Astrocyte (in vitro differentiated cells and primary cell): ENCODE results near the gene AKAP11. TPM values are rescaled to one million over a fixed set of nuclear protein-coding genes. Genes with fewer than 3 reads are reported as not detected.
A peak's percentile ranks its signal among the peaks of the same experiment; 100 is the strongest.

ENCODE experiments used
- DNase-seq: peaks from one replicate; pipeline ENCODE4 v3.0.0-alpha.2; 2010; ENCODE audit warnings: low read depth
- FAIRE-seq: peaks from 2 replicates; lab custom pipeline; 2011; peaks lifted over from hg19 to GRCh38; lab: Jason Lieb, UNC
- H2AFZ ChIP-seq: 2 replicates; pipeline ENCODE4 v1.6.0; 2012; ENCODE audit warnings: low read depth, low read length, inconsistent platforms
- H3K27ac ChIP-seq: 2 replicates; pipeline ENCODE4 v1.5.1; 2011; ENCODE audit warnings: low read depth, low read length, inconsistent platforms
- H3K27me3 ChIP-seq: 2 replicates; pipeline ENCODE4 v1.6.0; 2011; ENCODE audit warnings: low read length, inconsistent platforms; ENCODE audit not compliant: insufficient read depth
- H3K36me3 ChIP-seq: 2 replicates; pipeline ENCODE4 v1.5.1; 2011; ENCODE audit warnings: low read length, inconsistent platforms; ENCODE audit not compliant: insufficient read depth
- H3K4me1 ChIP-seq: 2 replicates; pipeline ENCODE4 v1.5.1; 2011; ENCODE audit warnings: low read length, inconsistent platforms; ENCODE audit not compliant: insufficient read depth
- H3K4me2 ChIP-seq: 2 replicates; pipeline ENCODE4 v1.6.0; 2012; ENCODE audit warnings: low read length, inconsistent platforms
- H3K4me3 ChIP-seq: 2 replicates; pipeline ENCODE4 v1.5.1; 2011; ENCODE audit warnings: low read depth, mild to moderate bottlenecking, low read length, inconsistent platforms; ENCODE audit not compliant: insufficient read depth
- H3K79me2 ChIP-seq: 2 replicates; pipeline ENCODE4 v1.6.0; 2012; ENCODE audit warnings: mild to moderate bottlenecking, low read length, inconsistent platforms; ENCODE audit not compliant: insufficient read depth
- H3K9ac ChIP-seq: 2 replicates; pipeline ENCODE4 v1.6.0; 2012; ENCODE audit warnings: mild to moderate bottlenecking, low read length, inconsistent platforms
- H3K9me3 ChIP-seq: 2 replicates; pipeline ENCODE4 v1.5.1; 2012; ENCODE audit warnings: low read depth, mild to moderate bottlenecking, low read length, inconsistent platforms; ENCODE audit not compliant: insufficient read depth
- H4K20me1 ChIP-seq: 2 replicates; pipeline ENCODE4 v1.6.0; 2012; ENCODE audit warnings: low read length, inconsistent platforms; ENCODE audit not compliant: insufficient read depth
- H3K27ac Mint-ChIP-seq: one replicate; pipeline ENCODE4 v1.8.0; 2021; ENCODE audit warnings: mild to moderate bottlenecking, mixed read lengths; ENCODE audit not compliant: unreplicated experiment
- H3K27me3 Mint-ChIP-seq: one replicate; pipeline ENCODE4 v1.8.0; 2021; ENCODE audit warnings: low read depth, mixed read lengths; ENCODE audit not compliant: unreplicated experiment
- H3K36me3 Mint-ChIP-seq: one replicate; pipeline ENCODE4 v1.8.0; 2021; ENCODE audit warnings: low read depth, mixed read lengths; ENCODE audit not compliant: unreplicated experiment
- H3K4me1 Mint-ChIP-seq: one replicate; pipeline ENCODE4 v1.8.0; 2021; ENCODE audit warnings: low read depth, mixed read lengths; ENCODE audit not compliant: unreplicated experiment
- H3K4me3 Mint-ChIP-seq: one replicate; pipeline ENCODE4 v1.8.0; 2021; ENCODE audit warnings: mild to moderate bottlenecking, moderate library complexity, mixed read lengths; ENCODE audit not compliant: unreplicated experiment
- H3K9me3 Mint-ChIP-seq: one replicate; pipeline ENCODE4 v1.8.0; 2021; ENCODE audit warnings: mild to moderate bottlenecking, mixed read lengths; ENCODE audit not compliant: unreplicated experiment
- EZH2 ChIP-seq: IDR thresholded peaks from 2 replicates; pipeline ENCODE4 v1.6.1; 2012; ENCODE audit warnings: mild to moderate bottlenecking, low read length, inconsistent platforms; ENCODE audit not compliant: insufficient read depth
- total RNA-seq: library from RNA; stranded (reverse); gene quantifications from 2 replicates; pipeline ENCODE4 v1.2.1, GENCODE V29; 2021
- TF ChIP-seq, protein P1 (sequence below): IDR thresholded peaks from 2 replicates; pipeline ENCODE4 v1.5.1; 2011; ENCODE audit warnings: low read depth, mild to moderate bottlenecking, inconsistent platforms, low read length, moderate library complexity; ENCODE audit not compliant: insufficient read depth

AKAP11 gene
- total RNA-seq, 1 donor from 2014 or later, result 29.7 TPM

DNA sequence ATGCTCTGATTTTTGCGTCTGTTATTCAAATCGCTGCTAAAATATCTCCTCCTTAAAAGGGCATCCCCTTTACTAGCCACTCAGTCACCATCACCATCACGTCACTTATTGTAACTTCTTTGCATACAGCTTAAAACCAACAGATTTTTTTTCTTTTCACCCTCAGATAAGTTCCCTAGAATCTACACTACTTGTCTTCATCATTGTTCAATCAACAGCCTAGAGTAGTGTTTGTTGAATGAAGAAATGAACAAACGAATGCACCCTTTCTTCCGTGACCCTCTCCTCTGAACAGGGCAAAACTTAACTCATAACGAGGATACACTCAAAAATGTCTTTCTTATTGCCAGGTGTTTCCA is 1.1 kb upstream of the AKAP11 start:
- FAIRE-seq, result no peak
- Histone ChIP-seq H3K27me3 (no peaks in the 10 kb centered on the region), H3K9ac (peak overlapping the region; percentile 65), H3K4me1 (peaks cover 5% of the 10 kb centered on the region), H3K4me2 (peak overlapping the region; percentile 80), H3K27ac (peak overlapping the region; percentile 73), H4K20me1 (peaks cover 5% of the 10 kb centered on the region), H3K4me3 (peak overlapping the region; percentile 63), H3K79me2 (peaks cover 36% of the 10 kb centered on the region), H3K9me3 (no peaks in the 10 kb centered on the region), H3K36me3 (no peaks in the 10 kb centered on the region), H2AFZ (peak overlapping the region; percentile 73)
- Mint-ChIP-seq H3K4me3 (peak overlapping the region; percentile 89), H3K27ac (no peak overlapping the region), H3K27me3 (no peaks in the 10 kb centered on the region), H3K36me3 (no peaks in the 10 kb centered on the region), H3K4me1 (peaks cover 11% of the 10 kb centered on the region), H3K9me3 (no peaks in the 10 kb centered on the region)
- TF ChIP-seq, protein P1, sequence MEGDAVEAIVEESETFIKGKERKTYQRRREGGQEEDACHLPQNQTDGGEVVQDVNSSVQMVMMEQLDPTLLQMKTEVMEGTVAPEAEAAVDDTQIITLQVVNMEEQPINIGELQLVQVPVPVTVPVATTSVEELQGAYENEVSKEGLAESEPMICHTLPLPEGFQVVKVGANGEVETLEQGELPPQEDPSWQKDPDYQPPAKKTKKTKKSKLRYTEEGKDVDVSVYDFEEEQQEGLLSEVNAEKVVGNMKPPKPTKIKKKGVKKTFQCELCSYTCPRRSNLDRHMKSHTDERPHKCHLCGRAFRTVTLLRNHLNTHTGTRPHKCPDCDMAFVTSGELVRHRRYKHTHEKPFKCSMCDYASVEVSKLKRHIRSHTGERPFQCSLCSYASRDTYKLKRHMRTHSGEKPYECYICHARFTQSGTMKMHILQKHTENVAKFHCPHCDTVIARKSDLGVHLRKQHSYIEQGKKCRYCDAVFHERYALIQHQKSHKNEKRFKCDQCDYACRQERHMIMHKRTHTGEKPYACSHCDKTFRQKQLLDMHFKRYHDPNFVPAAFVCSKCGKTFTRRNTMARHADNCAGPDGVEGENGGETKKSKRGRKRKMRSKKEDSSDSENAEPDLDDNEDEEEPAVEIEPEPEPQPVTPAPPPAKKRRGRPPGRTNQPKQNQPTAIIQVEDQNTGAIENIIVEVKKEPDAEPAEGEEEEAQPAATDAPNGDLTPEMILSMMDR, result no peak
- no peak for TF ChIP-seq EZH2
- DNase-seq, result no peak

DNA sequence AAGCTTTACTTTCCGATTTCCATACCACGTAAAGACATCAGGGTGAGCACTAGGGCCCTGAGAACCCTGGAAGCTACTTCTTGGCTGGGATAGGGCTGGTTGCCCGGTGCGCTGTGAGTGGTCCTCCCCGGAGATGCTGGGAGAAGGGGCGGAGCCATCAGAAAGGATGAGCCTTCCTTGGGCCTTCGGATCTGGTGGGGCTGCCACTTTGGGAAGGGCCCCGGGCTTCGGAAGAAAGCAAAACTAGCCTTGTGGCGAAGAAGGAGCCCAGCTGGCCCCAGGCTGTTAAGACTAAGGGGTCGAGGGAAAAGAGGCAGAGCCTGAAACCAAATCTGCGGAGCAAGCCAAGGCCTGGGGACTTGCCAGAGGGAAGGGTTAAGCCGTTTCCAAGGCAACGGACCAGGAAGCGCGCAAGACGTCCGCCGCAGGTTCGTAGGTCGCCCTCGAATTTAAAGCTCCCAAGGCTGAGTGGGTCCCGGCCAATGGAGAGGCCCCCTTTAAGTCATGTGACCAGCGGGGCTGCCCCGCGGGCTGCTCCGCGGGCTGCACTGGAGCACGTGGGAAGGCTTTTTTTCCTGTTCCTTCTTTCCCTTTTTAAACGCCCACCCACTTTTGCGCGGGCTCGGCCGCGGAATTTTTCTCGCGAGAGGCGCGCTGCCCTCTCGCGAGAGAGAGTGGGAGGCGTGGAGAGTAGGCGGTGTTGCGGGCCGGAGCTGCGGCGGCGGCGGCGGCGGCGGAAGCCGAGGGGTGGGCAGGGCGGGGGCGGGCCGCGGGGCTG is 426 bp upstream of the AKAP11 start:
- Histone ChIP-seq H3K9ac (peak overlapping the region; percentile 65), H3K79me2 (peaks cover 42% of the 10 kb centered on the region), H2AFZ (peak overlapping the region; percentile 73), H3K36me3 (no peaks in the 10 kb centered on the region), H4K20me1 (peaks cover 10% of the 10 kb centered on the region), H3K27ac (peak overlapping the region; percentile 78), H3K27me3 (no peaks in the 10 kb centered on the region), H3K4me1 (peaks cover 5% of the 10 kb centered on the region), H3K9me3 (no peaks in the 10 kb centered on the region), H3K4me3 (peak overlapping the region; percentile 63), H3K4me2 (peak overlapping the region; percentile 80)
- TF ChIP-seq EZH2, result no peak
- TF ChIP-seq, protein P1, result no peak
- no peaks in the 10 kb centered on the region for H3K9me3 Mint-ChIP-seq
- DNase-seq (peak; percentile 96), FAIRE-seq (no peak)
- H3K36me3 Mint-ChIP-seq, result no peaks in the 10 kb centered on the region
- peak overlapping the region; percentile 89 for H3K4me3 Mint-ChIP-seq
- peaks cover 8% of the 10 kb centered on the region for H3K4me1 Mint-ChIP-seq
- H3K27me3 Mint-ChIP-seq, result no peaks in the 10 kb centered on the region
- H3K27ac Mint-ChIP-seq, result peak overlapping the region; percentile 90

DNA sequence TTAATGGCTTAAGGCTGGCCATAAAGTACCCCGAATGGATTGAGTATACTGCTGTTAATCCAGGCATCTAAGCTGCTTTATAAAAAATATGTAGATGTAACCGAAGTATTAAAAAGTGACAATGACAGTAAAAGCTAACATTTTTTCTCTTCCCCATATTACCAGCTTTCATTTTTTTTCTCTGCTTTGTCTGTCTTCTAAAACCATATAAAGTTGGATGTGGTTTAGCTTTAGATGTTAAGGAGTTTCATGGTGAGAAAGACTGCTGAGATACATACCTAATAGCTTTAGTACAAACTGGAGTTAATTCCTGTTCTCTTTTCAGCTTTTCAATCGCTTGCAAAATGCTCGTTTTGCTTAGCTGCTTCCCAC is 838 bp downstream of the AKAP11 start:
- peaks cover 20% of the 10 kb centered on the region for H4K20me1 ChIP-seq
- peak overlapping the region; percentile 85 for H2AFZ ChIP-seq
- Mint-ChIP-seq H3K4me3 (peak overlapping the region; percentile 98), H3K9me3 (no peaks in the 10 kb centered on the region), H3K4me1 (peaks cover 13% of the 10 kb centered on the region), H3K36me3 (no peaks in the 10 kb centered on the region), H3K27ac (peak overlapping the region; percentile 72), H3K27me3 (no peaks in the 10 kb centered on the region)
- H3K4me3 ChIP-seq, result peak overlapping the region; percentile 89
- TF ChIP-seq EZH2, result no peak
- TF ChIP-seq, protein P1, result no peak
- H3K9ac ChIP-seq, result peak overlapping the region; percentile 92
- H3K9me3 ChIP-seq, result no peaks in the 10 kb centered on the region
- H3K4me1 ChIP-seq, result peaks cover 5% of the 10 kb centered on the region
- DNase-seq (no peak), FAIRE-seq (no peak)
- H3K27ac ChIP-seq, result peak overlapping the region; percentile 78
- no peaks in the 10 kb centered on the region for H3K36me3 ChIP-seq
- H3K27me3 ChIP-seq, result no peaks in the 10 kb centered on the region
- peaks cover 53% of the 10 kb centered on the region for H3K79me2 ChIP-seq
- H3K4me2 ChIP-seq, result peak overlapping the region; percentile 94
